K562 (cell line): ENCODE data around the gene CHRNB1.

Source experiments
- GATA2 ChIP-seq: sonication (generic); formaldehyde crosslinking; IDR thresholded peaks from 2 replicates; pipeline ENCODE4 v1.4.0; 2020; ENCODE audit warnings: mild to moderate bottlenecking, missing genetic modification reagents
- MTA3 ChIP-seq: fragments of 450-650 bp; formaldehyde crosslinking; IDR thresholded peaks from 2 replicates; pipeline ENCODE4 v1.6.1; 2017; ENCODE audit warnings: mild to moderate bottlenecking, borderline replicate concordance

DNA sequence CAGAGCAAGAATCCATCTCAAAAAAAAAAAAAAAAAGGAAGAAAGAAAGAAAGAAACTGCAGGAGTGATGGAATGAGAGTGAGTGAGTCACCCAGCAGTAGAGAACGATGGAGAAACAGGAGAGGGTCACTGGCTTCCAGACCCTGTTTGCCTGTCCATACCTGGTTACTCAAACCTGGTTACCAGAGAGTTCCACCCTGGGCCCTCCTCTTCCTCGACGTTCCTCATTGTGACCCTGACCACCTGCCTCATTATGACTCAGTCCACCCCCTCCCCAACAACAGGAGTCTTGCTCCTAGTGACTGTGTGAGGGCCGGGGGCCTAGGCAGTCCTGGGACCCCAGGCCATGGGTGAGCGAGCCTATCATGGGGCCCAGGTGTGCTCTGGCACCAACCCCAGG is 16.3 kb upstream of the CHRNB1 start, which contains the start of gene SPEM3:
- TF ChIP-seq GATA2 (CRISPR knock-in tag) = no peak
- no peak for TF ChIP-seq MTA3
